Activated naive CD4-positive, alpha-beta T cell (primary cell): ENCODE measurements around the gene AUTS2.

Source experiments
- DNase-seq, 4 experiments: peaks; one replicate each; lab custom pipeline; 2025; lab: John Stamatoyannopoulos, UW

AUTS2 gene

DNA sequence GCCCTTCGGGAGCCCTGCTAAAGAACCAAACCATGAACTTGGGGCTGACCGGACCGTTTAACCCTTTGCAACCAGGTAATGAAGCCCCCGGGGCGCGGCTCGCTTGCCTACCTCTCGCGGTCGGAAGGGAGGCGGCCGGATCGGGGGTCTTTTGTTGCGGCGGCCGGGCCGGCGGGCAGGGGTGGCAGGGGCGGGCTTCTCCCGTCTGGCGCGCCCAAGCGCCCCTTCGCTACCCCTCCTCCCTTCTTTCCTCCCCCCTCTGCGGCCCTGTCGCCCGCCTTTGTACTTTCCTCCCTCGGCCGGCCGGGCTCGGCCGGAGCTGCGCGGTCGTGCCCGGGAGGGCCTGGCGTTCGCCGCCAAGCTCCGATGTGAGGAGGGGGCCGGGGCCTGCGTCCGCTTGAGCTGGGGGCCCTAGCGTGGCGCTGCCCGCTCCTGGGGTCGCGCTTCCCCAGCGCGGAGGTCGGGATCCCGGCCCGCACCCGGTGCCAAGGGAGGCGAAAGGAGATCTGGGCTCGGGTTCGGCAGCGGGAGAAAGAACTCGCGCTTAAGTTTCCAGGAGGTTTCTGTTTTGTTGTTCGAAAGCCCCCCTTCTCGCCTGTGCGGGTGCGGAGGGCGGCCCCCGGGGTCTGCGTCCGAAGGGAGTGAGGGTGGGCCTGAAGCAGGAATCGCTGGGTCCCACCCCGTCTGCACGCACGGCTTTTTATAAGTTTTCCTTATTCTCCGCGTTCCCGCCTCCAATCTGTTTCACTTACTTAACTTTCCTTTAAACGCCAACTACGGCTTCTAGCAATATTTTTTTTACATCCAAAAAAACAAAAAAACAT is 1096.9 kb downstream of the AUTS2 start:
- DNase-seq = no peak

DNA sequence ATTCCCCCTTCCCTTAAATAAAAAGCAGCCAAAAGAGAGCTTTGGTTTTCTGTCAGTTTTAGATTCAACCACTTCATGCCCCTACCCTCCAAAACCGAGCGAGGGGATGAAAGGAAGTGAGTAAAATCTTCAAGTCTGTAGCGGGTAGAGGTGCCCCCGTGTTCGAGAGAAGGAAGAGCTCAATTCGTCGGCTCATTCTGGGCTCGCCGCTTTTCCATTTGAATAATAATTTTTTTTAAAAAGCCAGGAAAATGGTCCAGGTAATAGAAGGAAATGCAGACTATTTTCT is 1097.5 kb downstream of the AUTS2 start:
- DNase-seq = no peak

DNA sequence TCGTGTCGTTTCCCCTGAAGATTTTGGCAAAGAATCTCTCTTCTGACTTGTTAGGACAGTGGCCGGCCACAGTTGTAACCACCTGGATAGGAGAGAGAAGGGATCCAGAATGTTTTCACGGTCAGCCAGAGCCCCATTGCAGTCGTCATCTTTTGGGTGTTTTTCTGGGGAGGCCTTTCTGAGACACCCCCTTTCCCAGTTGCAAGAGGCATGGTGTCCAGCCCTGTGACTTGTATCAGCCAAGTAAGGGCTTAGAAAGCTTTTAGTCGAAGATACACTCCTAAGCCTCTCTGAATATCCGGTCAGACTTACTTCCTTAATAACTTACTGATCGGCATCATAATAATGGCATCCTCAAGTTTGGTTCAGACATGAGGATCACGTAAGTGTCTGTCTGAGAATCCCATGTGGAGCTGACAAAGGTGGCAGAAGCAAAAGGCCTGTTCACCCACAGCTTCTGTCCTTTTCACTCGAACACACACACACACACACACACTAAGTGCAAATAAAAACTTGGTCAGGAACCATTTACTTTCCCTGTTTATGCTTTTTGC is 1098.0 kb downstream of the AUTS2 start:
- no peak for DNase-seq

DNA sequence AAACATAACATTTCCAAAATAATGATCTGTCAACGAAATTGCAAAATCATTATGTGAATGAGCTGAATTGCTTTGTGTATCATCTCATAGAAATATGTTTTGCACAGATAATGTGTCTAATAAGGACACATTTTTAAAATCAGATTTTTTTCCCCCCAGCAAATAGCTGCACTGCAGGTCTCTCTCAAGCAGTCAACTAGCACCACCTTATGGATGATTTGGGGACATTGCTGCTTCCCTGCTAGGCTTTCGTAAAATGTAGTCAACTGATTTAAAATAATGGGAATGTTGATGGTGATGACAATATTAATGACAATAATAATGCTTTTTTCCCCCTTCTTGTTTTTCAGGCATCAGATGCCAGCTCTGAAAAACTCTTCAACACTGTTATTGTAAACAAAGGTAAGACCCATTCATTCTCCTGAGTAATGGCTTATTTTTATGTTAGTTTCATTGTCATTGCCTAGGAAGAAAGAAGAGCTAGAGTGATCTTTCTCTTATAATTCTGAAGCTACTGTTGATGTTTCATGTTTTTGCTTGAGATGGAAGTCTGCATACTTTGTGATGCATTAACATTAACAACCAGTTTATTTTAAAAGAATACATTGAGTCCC is 1100.1 kb downstream of the AUTS2 start:
- no peak for DNase-seq

DNA sequence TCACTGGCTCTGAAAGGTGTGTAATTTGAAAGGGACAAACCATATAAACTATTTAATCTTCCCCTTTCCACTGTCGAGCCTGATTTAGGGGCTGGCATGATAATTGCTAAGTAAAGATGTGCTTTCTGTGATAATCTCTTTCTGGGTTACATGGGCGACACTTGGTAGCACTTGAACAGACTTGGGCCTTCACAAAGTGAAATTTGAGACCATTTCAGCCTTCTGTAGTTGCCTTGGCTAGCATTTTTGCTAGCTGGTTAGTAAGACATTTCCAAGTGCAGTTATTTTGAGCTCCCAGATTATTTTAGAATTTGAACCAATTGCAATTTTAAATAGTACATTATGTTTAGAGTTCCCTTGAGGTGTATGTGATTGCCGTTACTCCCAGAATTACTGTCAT is 1101.0 kb downstream of the AUTS2 start:
- no peak for DNase-seq

DNA sequence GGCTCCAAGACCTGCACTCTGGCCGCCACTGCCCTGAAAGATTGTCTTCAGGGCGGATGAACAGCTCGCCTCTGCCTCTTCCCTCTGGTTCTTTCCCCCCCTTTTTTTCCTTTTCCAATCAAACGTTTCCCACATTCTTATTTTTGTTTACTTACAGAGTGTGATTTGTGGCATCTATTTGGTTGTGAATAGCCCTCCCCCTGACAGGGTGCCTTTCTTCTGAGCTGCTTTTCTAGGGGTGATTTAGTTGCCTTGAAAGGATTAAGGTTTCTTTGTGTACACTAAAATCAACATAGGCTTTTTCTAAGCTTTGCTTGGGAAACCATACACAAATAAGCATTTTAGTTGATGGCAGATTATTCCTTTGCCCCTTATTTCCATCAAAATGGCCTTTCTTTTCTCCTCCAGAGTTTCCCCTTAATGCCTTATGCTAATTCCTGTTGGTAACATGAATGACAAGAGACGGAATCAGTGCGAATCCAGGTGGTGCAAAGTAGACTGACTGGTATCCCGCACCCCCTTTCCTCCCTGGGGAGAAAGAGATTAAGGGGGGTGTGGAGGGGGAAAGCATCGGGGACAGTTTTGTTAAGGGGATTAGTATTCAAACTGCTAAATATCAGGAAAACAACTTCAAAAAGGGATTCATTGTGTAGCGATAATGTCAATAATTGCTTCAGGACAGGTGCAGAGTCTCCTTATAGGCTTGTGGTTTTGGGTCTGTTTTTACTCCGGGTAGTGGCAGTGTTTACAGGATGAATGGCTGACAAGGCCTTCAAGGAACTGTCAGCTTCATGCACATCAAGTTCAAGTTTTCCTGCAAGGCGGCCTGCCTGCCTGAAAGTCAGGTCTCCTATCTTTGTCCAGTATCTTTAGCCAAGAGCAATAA is 1102.0 kb downstream of the AUTS2 start:
- no peak for DNase-seq

DNA sequence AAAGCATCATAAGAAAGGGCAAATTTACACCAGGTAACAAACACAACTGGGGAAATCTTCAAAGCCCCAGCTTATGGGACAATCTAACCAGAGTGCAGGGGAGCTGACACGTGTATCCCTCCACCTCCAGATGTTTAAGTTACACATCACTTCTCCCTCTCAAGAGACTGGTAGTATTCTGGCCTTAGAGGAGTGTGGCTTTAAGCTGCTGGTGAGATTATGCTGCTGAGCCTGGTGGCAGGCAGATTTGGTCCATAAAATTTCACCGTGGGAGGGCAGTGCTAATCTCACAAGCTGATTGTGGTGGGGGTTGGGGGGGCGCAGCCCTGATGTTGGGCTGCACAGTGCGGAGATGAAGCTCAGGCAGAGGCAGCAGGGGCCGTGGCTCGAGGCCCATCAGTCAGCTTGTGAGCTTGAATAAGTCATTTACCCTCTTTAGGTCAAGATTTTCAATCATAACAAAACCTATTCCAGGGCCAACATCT is 1102.7 kb downstream of the AUTS2 start:
- no peak for DNase-seq

DNA sequence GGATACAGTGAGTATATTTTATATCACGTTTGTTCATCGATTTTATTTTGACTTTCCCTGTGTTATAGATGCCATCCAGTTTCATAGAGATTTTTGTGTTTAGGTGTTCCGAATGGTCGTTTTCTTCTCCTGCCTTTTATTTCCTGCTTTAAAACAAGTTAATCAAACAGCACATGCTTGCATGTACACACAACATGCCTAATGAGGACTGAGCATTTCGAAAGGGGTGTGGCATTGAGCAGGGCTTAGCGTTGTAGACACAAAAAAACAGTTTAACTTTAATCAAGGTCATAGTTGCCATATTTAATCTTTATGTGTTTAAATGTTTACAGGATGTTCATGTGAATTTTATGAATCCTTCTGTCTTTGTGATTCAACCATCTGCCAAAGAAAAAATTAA is 1103.2 kb downstream of the AUTS2 start:
- no peak for DNase-seq

DNA sequence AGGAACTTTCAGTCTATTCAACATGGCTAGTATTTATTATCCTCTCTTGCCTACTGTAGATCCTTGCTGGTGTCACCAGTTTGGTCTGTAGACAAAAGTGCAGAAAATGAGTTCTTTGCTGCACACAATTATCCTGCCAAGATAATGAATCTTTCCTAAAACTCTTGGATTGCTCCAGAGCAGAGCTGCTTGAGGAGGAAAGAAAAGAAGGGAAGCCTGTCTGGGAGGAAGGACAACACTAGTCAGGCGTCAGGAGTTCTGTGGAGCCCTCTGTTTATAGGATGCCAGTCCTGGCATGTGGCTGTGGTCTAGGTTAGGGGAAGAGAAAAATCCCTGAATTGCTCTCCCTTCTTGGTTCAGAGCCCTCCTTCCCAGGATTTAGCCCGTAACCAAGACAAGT is 1103.7 kb downstream of the AUTS2 start:
- DNase-seq = no peak

DNA sequence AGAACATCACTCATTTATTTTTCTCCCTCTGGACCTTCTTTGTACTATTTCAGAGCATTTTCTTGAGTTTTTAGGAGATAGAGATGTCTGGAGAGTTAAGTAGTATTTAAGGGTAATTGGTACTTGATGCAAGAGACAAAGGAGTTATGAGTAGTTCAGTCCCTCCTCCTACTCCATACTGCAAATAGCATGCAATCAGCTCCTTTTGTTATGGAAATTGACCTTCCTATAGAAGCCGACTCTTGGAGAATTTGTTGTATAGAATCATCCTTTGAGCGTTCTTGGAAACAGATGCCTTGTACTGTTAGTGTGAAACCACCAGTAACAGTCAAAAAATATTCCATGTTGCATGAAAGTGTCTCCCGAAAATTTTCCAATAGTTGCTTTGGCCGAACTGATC is 1105.5 kb downstream of the AUTS2 start:
- DNase-seq = no peak

DNA sequence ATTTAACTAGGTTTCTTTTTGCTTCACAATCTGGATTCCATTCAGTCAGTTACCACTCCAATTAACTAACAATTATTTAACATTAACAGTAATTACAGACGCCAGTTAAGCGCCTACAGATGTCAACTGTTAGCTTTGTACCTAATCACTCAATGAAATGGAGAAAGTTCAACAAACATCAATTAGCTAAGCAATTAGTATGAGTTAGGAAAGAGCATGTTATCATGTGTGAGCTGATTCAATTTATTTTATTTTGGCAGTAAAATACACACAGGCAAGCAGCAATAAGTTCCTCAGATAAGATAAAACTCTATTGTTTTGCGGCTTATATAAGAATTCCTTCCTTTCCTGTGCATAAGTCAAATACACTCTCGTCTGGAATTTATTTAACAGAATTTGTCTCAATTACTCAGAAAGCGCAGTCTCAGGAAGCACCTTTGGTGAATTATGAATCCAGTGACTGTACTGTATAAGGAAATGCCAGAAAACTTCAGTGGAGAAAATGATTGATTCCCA is 1106.6 kb downstream of the AUTS2 start:
- DNase-seq = no peak

DNA sequence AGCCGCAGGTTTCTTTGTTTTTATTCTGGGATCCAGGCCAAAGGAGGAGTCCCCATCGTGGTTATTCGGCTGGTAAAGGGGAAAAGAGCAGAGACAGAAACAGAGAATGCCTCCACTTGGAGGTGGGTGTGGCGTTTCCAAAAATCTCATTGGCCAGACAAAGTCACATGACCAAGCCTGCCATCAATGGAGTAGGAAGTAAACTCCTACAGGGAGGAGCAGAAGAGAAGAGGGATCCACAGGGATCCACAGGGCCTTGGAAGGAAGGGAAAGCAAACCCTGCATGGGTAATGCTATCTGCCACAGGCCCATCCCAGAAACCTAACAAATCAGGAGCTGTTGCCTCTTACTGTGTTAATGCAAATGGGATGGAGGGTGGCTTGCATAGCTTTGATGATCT is 1107.9 kb downstream of the AUTS2 start:
- no peak for DNase-seq

DNA sequence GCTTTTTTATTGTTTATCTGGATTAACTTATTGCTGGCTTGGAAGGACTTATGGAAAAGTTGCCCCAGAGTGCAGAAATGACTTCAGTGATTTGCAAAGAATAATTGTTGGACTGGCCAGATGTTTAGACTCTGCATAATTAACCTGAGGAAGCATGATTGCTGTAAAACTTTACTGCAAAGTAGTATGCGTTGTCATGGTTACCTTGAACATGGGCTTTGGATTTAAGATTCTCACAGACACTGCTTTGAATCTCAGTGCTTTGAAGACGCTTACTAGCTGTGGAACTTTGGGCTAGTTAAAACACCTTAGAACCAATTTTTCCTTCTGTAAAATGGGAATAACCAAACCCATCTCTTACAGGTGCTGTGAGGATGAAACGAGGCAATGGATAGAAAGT is 1108.4 kb downstream of the AUTS2 start:
- no peak for DNase-seq

DNA sequence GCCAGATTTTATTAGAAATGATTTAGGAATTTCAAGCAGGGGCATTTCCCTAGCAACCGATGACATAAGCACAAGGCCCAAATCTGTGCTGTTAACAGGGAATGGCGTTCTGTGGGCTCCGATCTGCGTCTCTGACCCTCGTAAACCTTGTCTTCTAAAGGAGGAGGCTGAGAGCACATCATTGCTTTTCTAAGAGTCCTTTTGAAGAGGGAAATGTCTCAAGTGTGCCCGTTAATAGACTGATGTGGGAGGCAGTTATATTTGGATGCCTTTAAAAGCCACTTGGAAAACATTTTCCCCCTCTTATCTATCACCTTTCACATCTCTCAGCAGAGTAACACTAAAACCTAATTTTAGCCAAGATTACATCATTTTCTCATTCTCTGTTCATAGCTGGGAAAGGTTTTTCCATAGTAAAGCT is 1109.6 kb downstream of the AUTS2 start:
- no peak for DNase-seq

DNA sequence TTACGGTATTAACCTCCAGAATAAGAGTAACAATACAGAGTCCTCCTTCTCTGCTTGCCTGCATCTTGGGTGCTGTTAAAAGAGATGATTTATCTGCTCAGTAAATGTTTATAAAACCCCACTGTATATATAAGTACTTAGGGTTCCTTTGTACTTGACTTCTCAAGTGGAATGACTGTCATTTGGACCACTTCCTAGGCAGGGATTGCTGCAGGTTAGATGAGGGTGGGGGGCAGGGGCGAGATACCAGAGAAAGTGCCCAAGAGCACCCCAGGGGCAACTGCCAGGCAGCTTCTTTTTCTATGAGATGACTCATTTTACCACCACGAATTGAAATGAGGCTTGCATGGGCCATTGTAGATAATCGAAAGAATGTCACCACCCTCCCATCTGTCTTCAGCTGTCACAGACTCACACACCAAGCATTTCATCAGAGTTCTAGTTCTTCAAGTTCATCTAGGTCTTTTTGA is 1111.8 kb downstream of the AUTS2 start:
- DNase-seq = no peak

DNA sequence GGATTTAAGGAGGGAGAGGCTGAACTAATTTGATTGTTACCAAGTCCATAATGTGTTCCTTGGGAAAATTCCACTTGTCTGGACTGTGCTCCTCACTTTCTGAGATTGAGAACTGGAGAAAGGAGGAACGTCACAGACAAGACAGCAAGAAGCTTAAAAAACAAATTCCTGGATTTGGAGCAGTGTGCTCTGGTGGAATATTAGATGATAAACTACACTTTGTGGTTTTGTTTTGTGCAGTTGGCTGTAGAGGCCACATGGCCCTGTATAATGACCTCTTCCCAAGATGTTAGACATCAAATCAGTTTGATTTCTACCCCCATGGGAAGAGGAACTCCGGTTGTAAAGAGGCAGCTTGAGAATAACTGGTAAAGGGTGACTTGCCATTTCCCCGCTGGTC is 1112.4 kb downstream of the AUTS2 start:
- DNase-seq = no peak

DNA sequence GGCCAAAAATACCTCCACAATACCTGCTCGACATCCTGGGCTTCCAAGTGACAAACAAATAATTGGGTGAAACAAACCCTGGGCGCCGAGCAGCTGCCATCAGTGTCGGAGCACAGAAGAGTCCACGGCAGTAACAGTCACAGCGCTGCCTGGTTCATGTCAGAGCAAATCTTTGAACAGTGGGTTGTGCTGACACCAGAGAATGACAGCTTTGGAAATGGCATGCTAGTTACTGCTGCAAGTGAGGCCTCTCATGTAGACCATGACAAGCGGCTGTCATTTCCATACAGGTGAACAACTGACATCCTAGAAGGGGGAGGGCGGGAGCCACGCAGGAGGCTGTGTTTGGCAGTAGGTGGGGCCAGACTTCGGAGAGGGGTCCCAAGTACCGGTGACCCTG is 1113.2 kb downstream of the AUTS2 start:
- DNase-seq = no peak

DNA sequence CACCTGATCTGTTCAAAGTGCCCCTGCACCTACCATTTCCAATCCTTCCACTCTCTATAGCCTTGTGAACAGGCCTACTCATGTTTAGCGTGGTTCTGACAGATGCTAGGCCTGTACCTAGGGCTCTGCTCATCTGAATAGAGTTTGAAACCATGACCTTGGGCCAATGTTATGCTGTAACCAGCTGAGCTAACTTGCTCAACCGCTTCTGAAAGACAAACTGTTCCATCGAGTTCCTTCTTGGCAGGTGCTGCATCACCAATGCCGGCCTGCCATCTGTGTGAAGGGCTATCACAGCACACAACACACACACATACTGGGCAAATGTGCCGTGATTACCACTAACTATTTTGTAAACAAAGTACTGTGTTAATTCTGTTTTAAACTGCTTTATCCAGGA is 1114.7 kb downstream of the AUTS2 start:
- DNase-seq = no peak

DNA sequence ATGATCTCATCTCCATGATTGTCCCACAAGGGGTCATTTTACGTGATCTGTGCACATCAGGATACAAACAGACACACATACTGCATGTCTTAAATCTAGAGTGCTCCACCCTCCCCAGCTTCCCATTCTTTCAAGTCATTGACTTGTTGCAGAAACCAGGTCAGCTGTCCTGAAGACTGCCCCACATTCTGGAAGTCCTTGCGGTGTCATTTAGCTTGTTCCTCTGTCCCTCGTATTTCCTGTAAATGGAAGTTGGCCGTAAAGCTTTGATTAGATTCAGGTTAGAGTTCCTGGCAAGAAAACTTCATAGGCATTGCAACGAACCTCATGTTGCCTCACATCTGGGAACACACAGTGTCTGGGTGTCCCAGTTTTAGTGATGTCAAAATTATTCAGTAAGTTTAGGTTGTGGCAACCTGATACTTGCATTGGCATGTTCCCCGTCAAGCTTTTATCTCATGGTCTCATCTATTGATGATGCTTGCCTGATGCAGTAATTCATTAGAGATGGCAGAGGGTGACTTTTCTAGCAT is 1116.3 kb downstream of the AUTS2 start:
- no peak for DNase-seq

DNA sequence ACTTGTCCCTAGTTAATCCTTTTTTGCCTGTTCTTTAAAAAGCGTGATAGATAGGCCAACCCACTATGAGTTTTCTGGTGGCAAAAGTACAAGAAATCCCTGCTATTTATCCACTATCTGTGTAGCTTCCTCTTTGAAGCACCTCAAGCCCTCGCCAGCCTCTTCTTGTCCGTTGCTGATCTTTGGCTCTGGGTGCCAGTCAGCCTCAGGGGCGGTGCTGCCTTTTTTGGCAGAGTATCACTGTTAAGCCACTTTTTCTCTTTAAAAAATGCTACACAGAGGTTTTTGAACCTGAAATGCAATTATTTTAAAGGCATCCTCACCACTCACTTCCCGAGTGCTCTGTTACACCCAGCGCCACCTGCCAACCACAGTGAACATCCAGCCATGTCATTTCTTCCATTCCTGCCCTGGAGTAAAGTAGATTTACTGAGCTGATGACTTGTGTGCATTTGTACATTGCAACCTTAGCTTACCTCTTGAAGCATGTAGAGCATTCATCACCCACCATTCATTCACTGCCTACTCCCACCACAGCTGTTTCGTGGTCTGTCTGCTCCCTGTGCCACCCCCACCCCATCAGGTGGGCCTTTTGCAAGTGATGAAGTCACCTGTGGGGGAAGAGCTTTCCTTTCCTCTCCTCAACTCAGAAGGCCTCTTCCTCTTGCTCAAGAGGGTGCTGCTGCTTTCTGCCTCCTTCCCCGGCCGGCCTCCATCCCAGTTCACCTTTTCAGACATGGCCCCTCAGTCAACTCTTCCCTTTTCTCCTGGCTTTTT is 1119.5 kb downstream of the AUTS2 start:
- DNase-seq = no peak

DNA sequence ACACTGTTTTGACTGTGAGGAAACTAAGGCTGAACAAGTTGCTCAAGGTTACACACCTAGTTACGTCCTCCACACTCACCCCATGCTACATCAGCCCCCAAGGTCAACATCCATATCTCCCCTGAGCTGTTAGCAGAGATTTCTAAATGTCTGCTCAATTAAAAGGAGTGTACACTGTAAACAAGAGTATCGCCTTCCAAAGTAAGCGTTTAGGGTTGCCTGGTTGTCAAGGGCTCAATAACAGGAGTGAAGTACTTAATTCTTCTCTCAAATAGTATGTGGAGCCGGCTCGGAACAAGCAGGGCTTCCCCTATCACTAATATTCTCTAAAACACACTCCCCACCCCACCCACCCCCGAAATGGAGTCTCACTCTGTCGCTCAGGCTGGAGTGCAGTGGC is 1120.8 kb downstream of the AUTS2 start:
- no peak for DNase-seq
